K562 (cell line): Measurements from ENCODE around the gene ZNF74. TPM values are rescaled to one million over a fixed set of nuclear protein-coding genes. Genes with fewer than 3 reads are reported as not detected.

ENCODE experiments used
- ATAC-seq: fragments of 200-7000 bp; cut with Tn5 transposase; 3 replicates; pipeline ENCODE4 v1.9.1; 2020; ENCODE audit warnings: moderate library complexity
- BruUV-seq: library from RNA; stranded (reverse); fragments of 400-500 nt; replicated peaks from 2 replicates; lab custom pipeline; 2021; lab: Mats Ljungman, UMichigan
- CTCF ChIA-PET: fragments of 300-600 bp; formaldehyde crosslinking; extraction: SDS; loops from one replicate; lab custom pipeline; 2021; ENCODE audit warnings: low intra/inter-chr PET ratio; lab: Yijun Ruan, JAX
- POLR2A ChIA-PET: fragments of 300-600, 350-650 bp; sonication (Branson Sonifier 250); formaldehyde crosslinking; extraction: SDS; loops from one replicate; lab custom pipeline; 2021; ENCODE audit warnings: antibody characterized with exemption, inconsistent platforms; lab: Yijun Ruan, JAX
- DNase-seq, 4 experiments: peaks; one replicate each; pipeline versions ENCODE4 v3.0.0 to v3.0.0-alpha.2; 2011 to 2018; ENCODE audit warnings: low spot score in 3 of 4, mixed read lengths in 3 of 4; ENCODE audit errors: extremely low read depth in 1 of 4
- FAIRE-seq: peaks from 2 replicates; lab custom pipeline; 2011; peaks lifted over from hg19 to GRCh38; lab: Jason Lieb, UNC
- H2AFZ ChIP-seq: 2 replicates; pipeline ENCODE4 v1.6.0; 2011; ENCODE audit warnings: low read depth, low read length, control low read depth, inconsistent platforms
- H3K27ac ChIP-seq: fragments of 200-600 bp; 3 replicates; pipeline ENCODE4 v1.8.0; 2011; ENCODE audit warnings: low read depth, mild to moderate bottlenecking, control low read depth, inconsistent platforms, low read length, moderate library complexity, mixed read lengths; ENCODE audit errors: extremely low read depth
- H3K27me3 ChIP-seq, 2 experiments: fragments of 300-600 bp in 1 of 2; 2 replicates in 1 of 2; 3 replicates in 1 of 2; pipeline versions ENCODE4 v1.6.0 to v1.8.0; 2011; ENCODE audit warnings: inconsistent platforms in 2 of 2, low read length in 2 of 2, mild to moderate bottlenecking in 1 of 2, mixed read lengths in 1 of 2, moderate library complexity in 1 of 2; ENCODE audit not compliant: control insufficient read depth in 2 of 2, insufficient read depth in 2 of 2
- H3K36me3 ChIP-seq: fragments of 300-600 bp; 3 replicates; pipeline ENCODE4 v1.8.0; 2011; ENCODE audit warnings: mild to moderate bottlenecking, low read length, inconsistent platforms; ENCODE audit not compliant: control insufficient read depth, insufficient read depth
- H3K4me1 ChIP-seq, 2 experiments: fragments of 200-600 bp in 1 of 2; replicated peaks in 1 of 2; 2 replicates in 1 of 2; 3 replicates in 1 of 2; pipeline versions ENCODE4 v1.5.1 to v1.8.0; 2011; ENCODE audit warnings: inconsistent platforms in 2 of 2, low read length in 2 of 2, mild to moderate bottlenecking in 1 of 2, mixed read lengths in 1 of 2, moderate library complexity in 1 of 2; ENCODE audit not compliant: control insufficient read depth in 2 of 2, insufficient read depth in 2 of 2
- H3K4me2 ChIP-seq: 2 replicates; pipeline ENCODE4 v1.6.1; 2011; ENCODE audit warnings: low read length, control low read depth, inconsistent platforms, mixed read lengths; ENCODE audit not compliant: insufficient read depth
- H3K4me3 ChIP-seq: fragments of 200-600 bp; sonication (generic), shearing (Covaris generic); 2 replicates; pipeline ENCODE4 v1.5.1; 2016; ENCODE audit warnings: control low read depth, inconsistent platforms
- H3K79me2 ChIP-seq: fragments of 200-600 bp; 3 replicates; pipeline ENCODE4 v1.8.0; 2011; ENCODE audit warnings: low read length, inconsistent platforms; ENCODE audit not compliant: control insufficient read depth, insufficient read depth
- H3K9ac ChIP-seq, 2 experiments: 2 replicates each; pipeline versions ENCODE4 v1.6.0 to v1.6.1; 2011; ENCODE audit warnings: low read depth in 2 of 2, low read length in 2 of 2, control low read depth in 1 of 2, inconsistent platforms in 1 of 2, mild to moderate bottlenecking in 1 of 2, mixed read lengths in 1 of 2; ENCODE audit not compliant: insufficient read depth in 1 of 2
- H3K9me1 ChIP-seq: one replicate; pipeline ENCODE4 v1.6.0; 2011; ENCODE audit warnings: inconsistent platforms, mild to moderate bottlenecking, low read length, moderate library complexity; ENCODE audit not compliant: control insufficient read depth, insufficient read depth
- H3K9me3 ChIP-seq: replicated peaks from 2 replicates; pipeline ENCODE4 v1.5.1; 2011; ENCODE audit warnings: low read depth, low read length, inconsistent platforms; ENCODE audit not compliant: control insufficient read depth, insufficient read depth
- H4K20me1 ChIP-seq: replicated peaks from 2 replicates; pipeline ENCODE4 v1.6.1; 2011; ENCODE audit warnings: low read length, inconsistent platforms, mixed read lengths; ENCODE audit not compliant: control insufficient read depth, insufficient read depth
- DNMT1 ChIP-seq: fragments of 450-650 bp; IDR thresholded peaks from 2 replicates; pipeline ENCODE4 v1.6.1; 2016; ENCODE audit warnings: antibody characterized with exemption, mild to moderate bottlenecking
- EHMT2 ChIP-seq: fragments of 450-650 bp; IDR thresholded peaks from 2 replicates; pipeline ENCODE4 v1.6.1; 2018; ENCODE audit warnings: antibody characterized with exemption
- ELF2 ChIP-seq: fragments of 250-450 bp; sonication (Bioruptor Pico); IDR thresholded peaks from 2 replicates; pipeline ENCODE4 v1.5.0; 2021; ENCODE audit warnings: mild to moderate bottlenecking
- EP300 ChIP-seq: IDR thresholded peaks from 2 replicates; pipeline ENCODE4 v1.6.1; 2012; ENCODE audit warnings: low read length, improper control_type of control experiment
- GATA2 ChIP-seq: sonication (generic); formaldehyde crosslinking; IDR thresholded peaks from 2 replicates; pipeline ENCODE4 v1.4.0; 2020; ENCODE audit warnings: mild to moderate bottlenecking, missing genetic modification reagents
- HNRNPL ChIP-seq: fragments of 200-400 bp; formaldehyde crosslinking; IDR thresholded peaks from 2 replicates; pipeline ENCODE4 v1.6.1; 2017; ENCODE audit warnings: low read depth, mild to moderate bottlenecking, low read length
- JUNB ChIP-seq: fragments of 450-650 bp; formaldehyde crosslinking; conservative IDR thresholded peaks from 2 replicates; pipeline ENCODE4 v1.4.0; 2020; ENCODE audit warnings: mild to moderate bottlenecking
- LARP7 ChIP-seq: fragments of 450-650 bp; IDR thresholded peaks from 2 replicates; pipeline ENCODE4 v1.6.1; 2016
- MAZ ChIP-seq, 2 experiments: fragments of 450-650 bp in 1 of 2; sonication (generic) in 1 of 2; formaldehyde crosslinking; IDR thresholded peaks in 1 of 2; conservative IDR thresholded peaks in 1 of 2; 2 replicates each; pipeline versions ENCODE4 v1.4.0 to v1.5.0; 2020; ENCODE audit warnings: mild to moderate bottlenecking in 1 of 2, missing genetic modification reagents in 1 of 2
- MCM2 ChIP-seq: fragments of 450-650 bp; IDR thresholded peaks from 2 replicates; pipeline ENCODE4 v1.6.1; 2017; ENCODE audit warnings: low read depth, mild to moderate bottlenecking
- NR2C1 ChIP-seq, 2 experiments: fragments of 450-650 bp; IDR thresholded peaks; 2 replicates each; pipeline ENCODE4 v1.6.1; 2017; ENCODE audit warnings: mild to moderate bottlenecking in 2 of 2, antibody characterized with exemption in 1 of 2, inconsistent platforms in 1 of 2, missing compliant biosample characterization in 1 of 2, missing genetic modification characterization in 1 of 2
- NR2C2 ChIP-seq, 2 experiments: fragments of 200-800 bp in 1 of 2; sonication (Bioruptor generic) in 1 of 2; sonication (generic) in 1 of 2; formaldehyde crosslinking in 1 of 2; IDR thresholded peaks; 2 replicates each; pipeline versions ENCODE4 v1.6.1 to v1.8.0; 2016 to 2022; ENCODE audit warnings: mild to moderate bottlenecking in 1 of 2, missing compliant biosample characterization in 1 of 2, missing genetic modification characterization in 1 of 2, missing genetic modification reagents in 1 of 2
- SLC30A9 ChIP-seq: fragments of 250-450 bp; sonication (Bioruptor Pico); IDR thresholded peaks from 2 replicates; pipeline ENCODE4 v1.8.0; 2022; ENCODE audit warnings: mild to moderate bottlenecking, moderate library complexity
- SMARCE1 ChIP-seq: fragments of 450-650 bp; IDR thresholded peaks from 2 replicates; pipeline ENCODE4 v1.7.1; 2016; ENCODE audit warnings: mild to moderate bottlenecking
- TRIM28 ChIP-seq: fragments of 450-650 bp; IDR thresholded peaks from 2 replicates; pipeline ENCODE4 v1.6.1; 2017
- ZKSCAN3 ChIP-seq: fragments of 250-450 bp; sonication (Bioruptor Pico); IDR thresholded peaks from 2 replicates; pipeline ENCODE4 v1.4.0; 2020
- ZNF146 ChIP-seq: IDR thresholded peaks from one replicate; pipeline ENCODE4 v1.6.1; 2018; ENCODE audit warnings: missing compliant biosample characterization; ENCODE audit not compliant: unreplicated experiment
- ZNF507 ChIP-seq: conservative IDR thresholded peaks from 2 replicates; pipeline ENCODE4 v1.6.1; 2017; ENCODE audit warnings: missing genetic modification characterization, missing compliant biosample characterization
- ZNF707 ChIP-seq: fragments of 250-450 bp; sonication (Bioruptor Pico); conservative IDR thresholded peaks from 2 replicates; pipeline ENCODE4 v1.8.0; 2022; ENCODE audit warnings: inconsistent platforms, mild to moderate bottlenecking, moderate library complexity
- ZNF764 ChIP-seq: fragments of 250-450 bp; sonication (Bioruptor Pico); IDR thresholded peaks from 2 replicates; pipeline ENCODE4 v1.4.0; 2020; ENCODE audit warnings: low read depth, mild to moderate bottlenecking, moderate library complexity
- WGBS: fragments of 100-300 bp; shearing (Covaris generic); methylation state at CpG from one replicate; pipeline ENCODE4 v1.1.6; 2016; ENCODE audit warnings: low coverage, mixed read lengths; ENCODE audit not compliant: insufficient coverage; ENCODE audit errors: missing lambda C conversion rate; 5-methylcytosine and 5-hydroxymethylcytosine counted together
- in situ Hi-C: fragments of 300-500 bp; cut with MboI; formaldehyde crosslinking; loops from 4 replicates; pipeline ENCODE4 v1.15.0; 2018; ENCODE audit warnings: inconsistent platforms, mixed read lengths
- intact Hi-C: fragments of 100-400 bp; cut with micrococcal nuclease; formaldehyde crosslinking; loops from 2 replicates; pipeline ENCODE4 v1.14.2; 2022
- polyA plus RNA-seq, 8 experiments: library from polyadenylated mRNA; depleted of rRNA in 4 of 8; stranded (reverse) in 5 of 8; unstranded in 3 of 8; fragments of >200 nt; fragmentation: Nextera tagmentation in 2 of 8; fragmentation: Illumina TruSeq in 1 of 8; extraction: Ambion mirVana in 2 of 8; extraction: Trizol in 1 of 8; gene quantifications; 2 replicates each; pipeline versions ENCODE4 v1.2.1 to v1.2.3, GENCODE V29; 2011 to 2014; ENCODE audit warnings: inconsistent platforms in 1 of 8, missing spikeins in 1 of 8
- total RNA-seq, 7 experiments: library from RNA; depleted of rRNA in 6 of 7; stranded (reverse); fragments of >200 nt in 6 of 7; fragmentation: Illumina TruSeq in 2 of 7; extraction: Trizol in 2 of 7; gene quantifications; 2 replicates each; pipeline versions ENCODE4 v1.2.1 to v1.2.3, GENCODE V29; 2011 to 2021; ENCODE audit warnings: low replicate concordance in 1 of 7
- TF ChIP-seq, protein P1 (sequence below): IDR thresholded peaks from 2 replicates; pipeline ENCODE4 v1.6.1; 2011; ENCODE audit not compliant: insufficient read length; ENCODE audit errors: extremely low read depth
- TF ChIP-seq, protein P2 (sequence below): fragments of 250-450 bp; sonication (Bioruptor Pico); IDR thresholded peaks from 2 replicates; pipeline ENCODE4 v1.9.0; 2021; ENCODE audit warnings: mild to moderate bottlenecking
- TF ChIP-seq, protein P3 (sequence below): fragments of 450-650 bp; IDR thresholded peaks from 2 replicates; pipeline ENCODE4 v1.6.1; 2016

ZNF74 gene
- total and polyA plus RNA-seq, 9 of the 15 experiments (the other 6 are each of a cell fraction or from before 2014, with no cell fraction given): 2.4 to 53.5 (median 31.5) TPM

DNA sequence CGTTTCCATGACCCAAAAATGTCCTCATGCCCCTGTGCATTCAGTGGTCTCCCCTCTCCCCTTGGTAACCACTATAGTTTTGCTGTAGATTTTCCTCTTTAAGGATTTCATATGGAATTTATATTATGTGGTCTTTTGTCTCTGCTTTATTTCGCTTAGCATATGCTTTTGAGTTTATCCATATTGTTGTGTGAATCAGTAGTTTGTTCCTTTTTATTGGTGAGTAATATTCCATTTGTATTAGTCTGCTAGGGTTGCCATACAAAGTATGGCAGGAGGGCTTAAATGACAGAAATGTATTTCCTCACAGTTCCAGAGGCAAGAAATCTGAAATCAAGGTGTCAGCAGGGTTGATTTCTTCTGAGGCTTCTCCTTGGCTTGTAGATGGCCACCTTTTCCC lies 3.5 kb downstream of the ZNF74 start:
- ChIA-PET POLR2A (interaction anchor here (6.3 to 7.0 kb wide), 2 partner anchors 9 to 17 kb away, joined by 62 to 84 read pairs; no protein-coding TSS in a partner anchor), CTCF (no interaction called here)
- Histone ChIP-seq H3K9me1 (peaks cover 5% of the 10 kb centered on the region), H4K20me1 (0 out of 2 replicates have a peak, but pooled peaks cover 6% of the 10 kb centered on the region), H3K27me3 (no peaks in the 10 kb centered on the region), H3K4me2 (no peak overlapping the region), H3K36me3 (peaks cover 25% of the 10 kb centered on the region; the same call in 2 of the 3 replicates), H3K79me2 (peaks cover 17% of the 10 kb centered on the region), H3K4me1 (peaks cover 16 to 33% of the 10 kb centered on the region in 2 experiments), H3K27ac (no peak overlapping the region), H3K9ac (no peak overlapping the region), H3K9me3 (peaks cover 3% of the 10 kb centered on the region; the same call in 1 of the 2 replicates), H3K4me3 (no peak overlapping the region), H2AFZ (no peak overlapping the region)
- 37% methylated on average over 2 of the region's 2 CpGs for WGBS
- in situ Hi-C loops: loop anchor here (10.0 kb wide), 1 partner anchor 53 kb away; no protein-coding TSS in a partner anchor
- no peak for DNase-seq
- ATAC-seq: no peak
- intact Hi-C loops: no loop called here
- no peak for FAIRE-seq
- no TSS peak for BruUV-seq
- 0 out of 2 replicates have a peak, but pooled peaks have one; percentile 42 for TF ChIP-seq SLC30A9 (CRISPR knock-in tag)
- 0 out of 2 replicates have a peak, but pooled peaks have one; percentile 10 for TF ChIP-seq ELF2 (CRISPR knock-in tag)
- no peak for TF ChIP-seq MAZ (CRISPR knock-in tag; conservative IDR thresholded peaks at IDR 0.05 in 1 of 2, IDR thresholded peaks at IDR 0.05 in 1 of 2)
- TF ChIP-seq ZNF764 (CRISPR knock-in tag): no peak
- TF ChIP-seq, protein P1, sequence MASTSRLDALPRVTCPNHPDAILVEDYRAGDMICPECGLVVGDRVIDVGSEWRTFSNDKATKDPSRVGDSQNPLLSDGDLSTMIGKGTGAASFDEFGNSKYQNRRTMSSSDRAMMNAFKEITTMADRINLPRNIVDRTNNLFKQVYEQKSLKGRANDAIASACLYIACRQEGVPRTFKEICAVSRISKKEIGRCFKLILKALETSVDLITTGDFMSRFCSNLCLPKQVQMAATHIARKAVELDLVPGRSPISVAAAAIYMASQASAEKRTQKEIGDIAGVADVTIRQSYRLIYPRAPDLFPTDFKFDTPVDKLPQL: no peak
- no peak for TF ChIP-seq EP300
- no peak for TF ChIP-seq ZNF707 (CRISPR knock-in tag)
- no peak for TF ChIP-seq ZKSCAN3 (CRISPR knock-in tag)
- TF ChIP-seq, protein P2, sequence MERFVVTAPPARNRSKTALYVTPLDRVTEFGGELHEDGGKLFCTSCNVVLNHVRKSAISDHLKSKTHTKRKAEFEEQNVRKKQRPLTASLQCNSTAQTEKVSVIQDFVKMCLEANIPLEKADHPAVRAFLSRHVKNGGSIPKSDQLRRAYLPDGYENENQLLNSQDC (CRISPR knock-in tag): 0 out of 2 replicates have a peak, but pooled peaks have one; percentile 16
- TF ChIP-seq DNMT1: no peak
- TF ChIP-seq, protein P3, sequence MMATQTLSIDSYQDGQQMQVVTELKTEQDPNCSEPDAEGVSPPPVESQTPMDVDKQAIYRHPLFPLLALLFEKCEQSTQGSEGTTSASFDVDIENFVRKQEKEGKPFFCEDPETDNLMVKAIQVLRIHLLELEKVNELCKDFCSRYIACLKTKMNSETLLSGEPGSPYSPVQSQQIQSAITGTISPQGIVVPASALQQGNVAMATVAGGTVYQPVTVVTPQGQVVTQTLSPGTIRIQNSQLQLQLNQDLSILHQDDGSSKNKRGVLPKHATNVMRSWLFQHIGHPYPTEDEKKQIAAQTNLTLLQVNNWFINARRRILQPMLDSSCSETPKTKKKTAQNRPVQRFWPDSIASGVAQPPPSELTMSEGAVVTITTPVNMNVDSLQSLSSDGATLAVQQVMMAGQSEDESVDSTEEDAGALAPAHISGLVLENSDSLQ: no peak
- TF ChIP-seq NR2C2 (CRISPR knock-in tag; IDR thresholded peaks at IDR 0.05): no peak
- no peak for TF ChIP-seq NR2C2 (tag; IDR thresholded peaks at IDR 0.05)
- TF ChIP-seq LARP7: no peak
- TF ChIP-seq ZNF507 (tag): no peak
- no peak for TF ChIP-seq JUNB (CRISPR knock-in tag)
- no peak for TF ChIP-seq MCM2
- TF ChIP-seq ZNF146 (CRISPR knock-in tag): peak; percentile 95
- no peak for TF ChIP-seq HNRNPL
- TF ChIP-seq SMARCE1: no peak
- TF ChIP-seq GATA2 (CRISPR knock-in tag): no peak
- no peak for TF ChIP-seq NR2C1 (IDR thresholded peaks at IDR 0.05)
- TF ChIP-seq NR2C1 (tag; IDR thresholded peaks at IDR 0.05): no peak
- TF ChIP-seq EHMT2: no peak
- no peak for TF ChIP-seq TRIM28
